ENCODE data around the gene VAV3. TPM values are rescaled to one million over a fixed set of nuclear protein-coding genes. Genes with fewer than 3 reads are reported as not detected.

Gene VAV3
- total and polyA plus RNA-seq, 2 of the 8 experiments (the other 6 are each of a cell fraction or from before 2014, with no cell fraction given) = 2.9 to 7.9 TPM

DNA sequence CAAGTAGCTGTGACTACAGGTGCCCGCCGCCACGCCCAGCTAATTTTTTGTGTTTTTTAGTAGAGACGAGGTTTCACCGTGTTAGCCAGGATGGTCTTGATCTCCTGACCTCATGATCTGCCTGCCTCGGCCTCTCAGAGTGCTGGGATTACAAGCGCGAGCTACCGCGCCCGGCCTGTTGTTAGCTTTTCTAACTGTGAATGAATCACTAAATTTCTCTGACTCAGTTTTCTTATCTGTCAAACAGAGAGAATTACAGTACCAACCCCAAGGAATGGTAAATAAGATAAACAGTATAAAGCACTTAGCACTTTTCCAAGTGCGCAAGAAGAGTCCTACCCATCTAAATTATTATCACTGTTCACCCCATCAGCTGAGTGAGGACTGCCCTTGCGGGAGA lies 193.6 kb downstream of the VAV3 start:
- H3K79me1 ChIP-seq (ENCODE audit: low read depth, low read length) = no peaks in the 10 kb centered on the region
- DNase-seq (ENCODE audit: low read depth in 1 of 2, low spot score in 2 of 2) (no peak), FAIRE-seq (no peak)
- no peak overlapping the region for H2AFZ ChIP-seq (ENCODE audit: low read length)
- no peaks in the 10 kb centered on the region for H3K79me2 ChIP-seq (ENCODE audit: control insufficient read depth in 1 of 2, insufficient read depth in 2 of 2, low read length in 2 of 2)
- no peak overlapping the region for H4K5ac ChIP-seq (ENCODE audit: insufficient read length, low read depth, low read length)
- no peak overlapping the region for H2BK5ac ChIP-seq (ENCODE audit: low read depth, low read length)
- H3K36me3 ChIP-seq (ENCODE audit: control insufficient read depth in 2 of 4, insufficient read depth in 4 of 4, low read length in 3 of 4) = no peaks in the 10 kb centered on the region
- no peaks in the 10 kb centered on the region for H3K27me3 ChIP-seq (replicated peaks in 1 of 4; ENCODE audit: control insufficient read depth in 3 of 4, extremely low read depth in 1 of 4, insufficient read depth in 3 of 4, low read length in 3 of 4)
- H3K4ac ChIP-seq (replicated peaks; ENCODE audit: insufficient read length, low read depth, low read length) = no peak overlapping the region
- H2AK5ac ChIP-seq (ENCODE audit: low read depth, low read length) = no peak overlapping the region
- ChIA-PET POLR2A (ENCODE audit: partially characterized antibody) (interaction anchor here (0.7 kb wide), 2 partner anchors 8 to 815 kb away, joined by 3 to 4 read pairs; no protein-coding TSS in a partner anchor), CTCF (ENCODE audit: partially characterized antibody) (interaction anchor here (1.2 kb wide), 1 partner anchor 11 kb away, joined by 3 read pairs; no protein-coding TSS in a partner anchor)
- TF ChIP-seq RNF2 (IDR thresholded peaks at IDR 0.05; ENCODE audit: borderline replicate concordance, low read depth, low read length, missing control alignments, poor library complexity, severe bottlenecking) (no peak), TAF1 (IDR thresholded peaks at IDR 0.05; ENCODE audit: low read depth, low read length) (no peak), SP1 (IDR thresholded peaks at IDR 0.05; ENCODE audit: low read depth, low read length) (no peak), POLR2A (IDR thresholded peaks at IDR 0.05; ENCODE audit: control extremely low read depth in 1 of 2, low read depth in 2 of 2, low read length in 2 of 2) (no peak), CHD2 (IDR thresholded peaks at IDR 0.05; ENCODE audit: low read length) (no peak), RBBP5 (IDR thresholded peaks at IDR 0.05; ENCODE audit: borderline replicate concordance, low read depth, low read length) (no peak), SIRT6 (IDR thresholded peaks at IDR 0.05; ENCODE audit: low read length) (no peak), CBX5 (IDR thresholded peaks at IDR 0.05; ENCODE audit: low read depth, low read length) (no peak), NRF1 (IDR thresholded peaks at IDR 0.05; ENCODE audit: low read depth, low read length) (no peak), SAP30 (IDR thresholded peaks at IDR 0.05; ENCODE audit: insufficient read depth, insufficient replicate concordance, low read length) (no peak), POLR2AphosphoS5 (IDR thresholded peaks at IDR 0.05; ENCODE audit: low read depth, low read length) (no peak)
- no peak overlapping the region for H3K9ac ChIP-seq (replicated peaks in 1 of 4; ENCODE audit: extremely low read depth in 1 of 4, low read depth in 3 of 4, low read length in 3 of 4)
- no peak overlapping the region for H3K56ac ChIP-seq (replicated peaks; ENCODE audit: insufficient read length, low read depth, low read length)
- no peak overlapping the region for H2BK15ac ChIP-seq (ENCODE audit: low read length)
- H3K18ac ChIP-seq (ENCODE audit: extremely low read depth, low read length) = no peak overlapping the region
- WGBS, 2 experiments (ENCODE audit: extremely low coverage in 1 of 2, insufficient coverage in 1 of 2, insufficient read length in 1 of 2, insufficient replicate concordance in 2 of 2, low coverage in 1 of 2, low lambda C conversion rate in 2 of 2, missing lambda C conversion rate in 1 of 2) = 92% methylated on average over 13 of the region's 13 CpGs; no CpG with 5 or more reads in 1 of the 2 experiments
- no peaks in the 10 kb centered on the region for H3K9me3 ChIP-seq (ENCODE audit: insufficient read depth in 2 of 2, low read depth in 1 of 2, low read length in 1 of 2)
- H3K4me1 ChIP-seq (replicated peaks in 1 of 4; ENCODE audit: control insufficient read depth in 3 of 4, insufficient read depth in 4 of 4, low read length in 3 of 4) = 0 out of 7 replicates have a peak, but pooled peaks cover 0 to 2% (median 0%) of the 10 kb centered on the region in 4 experiments
- no peak overlapping the region for H3K14ac ChIP-seq (ENCODE audit: insufficient read length)
- H4K20me1 ChIP-seq (replicated peaks in 1 of 2; ENCODE audit: control insufficient read depth in 1 of 2, insufficient read depth in 2 of 2, low read length in 2 of 2) = no peaks in the 10 kb centered on the region
- H3K4me3 ChIP-seq (ENCODE audit: extremely low read depth in 1 of 4, insufficient read depth in 2 of 4, low read depth in 3 of 4, low read length in 4 of 4) = no peak overlapping the region
- no peaks in the 10 kb centered on the region; the same call in 1 of the 2 replicates for H3K23me2 ChIP-seq (ENCODE audit: low read depth, low read length)
- H3K23ac ChIP-seq (ENCODE audit: insufficient read length) = no peak overlapping the region
- no peak overlapping the region for H4K8ac ChIP-seq (ENCODE audit: extremely low read depth, insufficient read depth, low read length)
- H2BK120ac ChIP-seq (replicated peaks; ENCODE audit: low read depth, low read length) = no peak overlapping the region
- no peak overlapping the region for H4K91ac ChIP-seq (replicated peaks; ENCODE audit: insufficient read length, low read length)
- no peak overlapping the region for H3K4me2 ChIP-seq (ENCODE audit: insufficient read depth in 1 of 2, low read depth in 2 of 2, low read length in 2 of 2)
- no peak overlapping the region for H3K27ac ChIP-seq (ENCODE audit: low read depth, low read length)
- no peak overlapping the region for H2BK20ac ChIP-seq (ENCODE audit: low read length)
- no peak overlapping the region for H2BK12ac ChIP-seq (ENCODE audit: low read depth, low read length)
